Measurements from ENCODE around the gene EYS.
"Not testable (repeated sequence)": the region's sequence is repeated elsewhere in the genome, so short reads cannot be mapped to it uniquely, and the experiment has no call there.

EYS gene

DNA sequence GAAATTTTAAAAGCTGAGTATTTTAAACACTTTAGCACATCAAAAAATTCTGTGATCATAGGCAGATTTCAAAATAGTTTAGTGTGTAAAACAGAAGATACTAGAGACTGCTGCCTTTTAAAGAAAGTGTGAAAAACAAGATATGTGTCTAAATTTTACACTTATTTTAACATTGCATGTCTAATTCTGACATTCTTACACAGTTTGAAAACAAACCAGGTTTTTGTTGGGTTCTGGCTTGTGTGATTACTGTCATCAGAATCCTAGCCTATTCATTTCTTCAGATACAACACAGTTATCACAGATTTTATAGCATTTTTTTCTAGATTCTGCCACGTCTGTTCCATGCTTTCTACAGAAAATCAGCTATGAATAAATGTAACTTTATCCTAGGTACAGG lies 257.1 kb downstream of the EYS start:
- FAIRE-seq: no peak

DNA sequence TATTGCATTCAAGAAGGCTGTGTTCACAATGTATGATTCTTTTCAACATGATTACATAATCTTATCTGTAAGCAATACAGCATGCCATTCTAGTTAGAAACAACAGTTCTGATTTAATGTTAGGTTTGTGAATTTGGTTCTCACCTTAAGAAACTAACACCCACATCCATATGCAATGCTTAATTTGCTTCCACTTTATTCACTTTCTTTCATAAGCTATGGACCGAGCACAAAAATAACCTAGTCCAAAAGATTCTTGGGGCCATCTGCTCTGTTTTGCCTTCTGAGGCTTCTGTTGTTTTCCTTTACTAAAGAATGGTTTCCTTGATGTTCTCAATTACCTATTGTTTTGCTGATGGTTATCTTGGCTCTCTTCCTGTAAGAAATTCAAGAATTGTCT lies 258.2 kb downstream of the EYS start:
- FAIRE-seq: no peak

DNA sequence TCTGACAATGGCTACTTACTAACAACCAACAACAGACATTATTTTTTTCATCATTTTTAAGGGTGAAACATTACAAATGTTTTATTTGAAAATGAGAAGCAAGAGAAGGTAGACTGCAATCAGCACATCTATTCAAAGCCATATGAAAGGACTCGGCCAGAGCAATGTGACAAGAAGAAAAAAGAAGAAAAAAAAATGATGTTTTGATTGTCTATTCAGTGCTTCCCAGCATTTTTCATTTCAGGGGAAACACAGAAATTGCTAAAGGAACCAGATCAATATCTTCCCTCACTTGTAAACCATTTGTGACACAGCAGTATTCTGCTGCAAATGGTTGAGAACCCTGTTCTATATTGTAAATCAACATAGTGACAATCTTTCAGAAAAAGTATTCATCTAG lies 270.7 kb downstream of the EYS start:
- no peak for FAIRE-seq

DNA sequence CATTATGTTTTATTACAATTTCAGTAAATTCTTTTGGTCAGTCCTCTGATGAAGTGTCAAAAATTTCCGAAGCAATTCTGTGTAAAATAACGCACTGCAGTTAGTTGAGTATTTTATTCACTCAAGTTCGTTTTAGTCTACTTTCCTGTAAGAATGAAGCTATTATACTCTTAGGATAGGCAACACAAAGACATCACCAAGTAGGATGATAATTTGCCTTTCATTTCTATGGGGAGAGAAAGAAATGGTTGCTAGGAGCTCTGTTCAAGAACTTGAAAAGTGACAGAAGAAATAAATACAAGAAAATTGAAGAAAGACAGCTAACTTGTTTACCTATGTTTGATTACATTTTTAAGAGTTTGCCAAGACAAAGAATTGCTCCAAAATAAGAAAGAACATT lies 290.4 kb downstream of the EYS start:
- no peak for FAIRE-seq

DNA sequence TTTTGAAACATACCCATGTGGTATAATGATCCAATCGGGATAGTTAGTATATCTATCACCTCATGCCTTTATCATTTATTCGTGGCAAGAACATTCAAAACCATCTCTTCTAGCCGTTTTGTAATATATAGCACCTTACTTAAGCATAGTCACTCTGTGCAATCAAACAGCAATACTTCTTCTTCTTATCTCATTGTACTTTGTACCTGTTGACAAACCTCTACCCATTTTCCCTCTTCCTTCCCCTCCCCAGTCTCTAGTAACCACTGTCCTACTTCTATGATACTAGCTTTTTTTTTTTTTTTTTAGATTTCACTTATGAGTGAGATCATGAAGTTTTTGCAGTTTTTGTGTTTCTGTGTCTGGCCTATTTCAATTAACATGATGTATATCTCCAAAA lies 296.7 kb downstream of the EYS start:
- no peak for FAIRE-seq

DNA sequence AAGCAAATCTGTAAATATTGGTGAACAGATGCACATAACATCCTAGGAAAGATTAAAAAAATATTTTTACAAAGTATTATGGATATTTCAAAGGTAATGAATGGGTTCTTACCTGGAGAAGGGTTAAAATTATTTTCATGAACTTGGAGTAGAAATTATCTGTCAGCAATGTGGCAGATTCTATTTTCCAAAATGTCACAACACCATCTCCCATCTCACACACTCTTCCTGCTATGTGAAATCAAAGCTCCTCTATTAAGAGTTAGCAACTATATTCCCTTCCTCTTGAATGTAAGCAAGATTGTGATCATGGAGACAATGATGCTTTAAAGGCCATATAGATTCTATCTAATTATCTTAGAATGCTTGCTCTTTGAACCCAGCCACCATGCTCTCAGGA lies 304.5 kb downstream of the EYS start:
- no peak for FAIRE-seq

DNA sequence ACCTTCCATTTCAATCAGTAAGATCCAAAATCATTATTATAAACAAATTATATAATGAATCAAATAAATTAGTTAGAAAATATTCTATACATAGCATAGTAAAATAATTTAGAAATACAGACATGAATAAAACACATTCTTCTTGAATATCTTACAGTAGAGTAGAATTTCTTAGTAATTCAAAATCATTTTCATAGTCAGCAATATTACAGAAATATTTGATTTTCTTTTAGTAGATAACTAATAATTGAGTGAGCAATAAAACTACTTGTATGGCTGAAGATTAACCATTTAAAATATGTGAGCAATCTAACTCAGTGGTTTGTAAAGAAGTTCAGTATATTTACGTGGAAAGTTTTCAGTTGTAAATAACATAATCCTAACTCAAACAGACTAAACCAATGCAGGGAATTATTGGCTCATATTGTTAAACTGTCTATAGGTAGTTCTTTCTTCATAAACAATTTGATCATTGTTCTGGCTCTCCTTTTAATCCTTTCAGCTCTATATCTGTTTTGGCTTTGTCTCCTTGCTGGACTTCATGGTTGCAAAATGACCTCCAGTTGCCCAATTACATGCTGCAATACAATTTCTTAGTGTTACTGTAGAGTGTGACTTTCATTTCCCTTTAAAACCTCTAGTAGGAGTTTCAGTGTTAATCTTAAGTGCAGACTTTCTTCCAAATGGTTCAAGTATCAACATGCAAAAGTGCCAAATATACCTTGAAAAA lies 307.5 kb downstream of the EYS start:
- no peak for FAIRE-seq

DNA sequence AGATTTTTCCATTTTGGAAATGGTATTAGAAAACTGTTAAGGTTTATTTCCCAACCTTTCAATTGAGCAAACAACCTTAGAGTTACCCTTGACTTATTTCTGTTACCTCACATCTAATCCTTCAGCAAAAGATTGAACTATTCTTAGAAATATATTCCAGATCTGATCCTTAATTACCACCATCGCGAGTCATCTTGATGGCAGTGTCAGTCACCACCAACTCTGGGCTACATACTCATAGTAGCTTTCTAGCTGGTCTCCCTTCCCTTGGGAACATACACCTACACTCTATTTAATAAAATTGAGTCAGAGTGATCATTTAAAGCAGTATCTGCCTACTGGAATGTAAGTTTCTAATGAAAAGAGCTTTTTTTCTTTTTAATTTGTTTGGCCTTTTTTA lies 308.2 kb downstream of the EYS start:
- FAIRE-seq: no peak

DNA sequence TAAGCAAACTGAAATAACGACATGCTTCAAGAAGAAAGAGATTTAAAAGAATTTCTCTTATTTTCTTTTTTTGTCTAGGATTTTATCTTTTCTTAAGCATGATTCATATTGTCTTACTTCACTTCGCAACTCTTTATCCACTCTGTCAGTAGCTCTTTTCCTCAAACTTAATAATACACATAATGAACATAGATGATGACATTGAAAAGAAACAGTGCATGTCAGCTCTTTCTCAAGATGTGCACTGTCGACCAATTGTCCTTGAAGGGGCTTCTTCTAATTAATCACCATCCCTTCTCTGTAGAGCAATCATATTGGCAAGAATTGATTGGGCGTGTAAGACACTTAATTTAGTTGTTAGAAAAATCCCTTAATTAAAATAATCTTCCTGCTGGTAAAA lies 356.5 kb downstream of the EYS start:
- no peak for FAIRE-seq

DNA sequence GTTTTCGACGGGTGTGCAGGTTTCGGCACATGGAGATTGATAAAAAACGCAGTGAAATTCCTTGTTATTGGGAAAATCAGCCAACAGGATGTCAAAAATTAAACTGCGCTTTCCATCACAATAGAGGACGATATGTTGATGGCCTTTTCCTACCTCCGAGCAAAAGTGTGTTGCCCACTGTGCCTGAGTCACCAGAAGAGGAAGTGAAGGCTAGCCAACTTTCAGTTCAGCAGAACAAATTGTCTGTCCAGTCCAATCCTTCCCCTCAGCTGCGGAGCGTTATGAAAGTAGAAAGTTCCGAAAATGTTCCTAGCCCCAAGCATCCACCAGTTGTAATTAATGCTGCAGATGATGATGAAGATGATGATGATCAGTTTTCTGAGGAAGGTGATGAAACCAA lies 404.4 kb downstream of the EYS start:
- not testable (repeated sequence) for FAIRE-seq

DNA sequence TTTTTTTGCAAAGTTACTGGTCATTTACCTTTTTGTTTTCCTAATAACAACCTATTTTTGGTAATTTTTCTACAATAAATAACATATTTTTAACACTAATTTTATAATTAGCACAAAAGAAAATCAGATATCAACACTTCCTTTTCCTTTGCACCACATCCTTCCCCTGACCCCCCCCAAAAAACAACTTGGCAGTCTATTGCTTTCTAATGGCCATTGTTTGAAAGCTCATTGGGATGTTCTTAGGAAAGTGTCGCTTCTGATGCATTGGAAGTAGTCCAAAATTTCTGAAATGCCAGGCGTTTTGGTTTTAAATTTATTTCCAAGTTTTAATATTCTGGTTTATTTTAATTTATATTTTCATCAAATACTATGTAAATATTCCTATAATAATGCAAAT lies 407.8 kb downstream of the EYS start:
- no peak for FAIRE-seq

DNA sequence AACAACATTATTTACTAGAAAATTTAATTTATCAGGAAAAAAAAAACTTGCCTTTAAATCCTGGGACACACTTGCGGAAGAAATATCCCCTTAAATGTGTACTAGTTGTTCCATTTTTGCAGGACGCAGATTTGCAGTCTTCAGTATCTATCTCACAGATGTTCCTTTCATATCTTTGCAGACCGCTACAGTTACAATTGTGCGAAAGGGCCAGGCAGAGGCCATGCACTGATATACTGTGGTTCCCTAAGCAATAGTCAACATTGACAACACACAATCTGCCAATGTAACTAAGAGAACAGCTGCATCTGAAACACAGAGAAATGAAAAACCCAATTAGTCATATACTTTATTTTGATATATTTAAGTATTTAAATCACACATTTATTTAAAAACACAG lies 411.2 kb downstream of the EYS start:
- no peak for FAIRE-seq

DNA sequence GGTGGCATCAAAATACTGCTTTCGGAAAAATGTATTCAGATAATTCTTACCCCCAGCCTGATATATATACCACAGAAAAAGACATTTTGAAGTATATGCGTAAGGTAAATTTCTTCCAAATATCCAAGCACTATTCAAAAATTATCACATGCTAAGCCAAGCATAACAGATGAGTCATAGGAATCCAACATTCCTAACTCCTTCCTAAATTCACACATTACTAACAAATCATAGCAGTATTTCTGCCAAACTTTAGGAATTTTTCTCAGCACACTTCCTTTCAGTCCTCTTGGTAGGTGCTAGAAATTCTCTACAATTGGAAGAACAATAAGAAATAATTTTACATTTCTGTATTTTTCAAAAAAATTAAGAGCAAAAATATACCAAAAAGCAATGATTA lies 417.5 kb downstream of the EYS start:
- no peak for FAIRE-seq

DNA sequence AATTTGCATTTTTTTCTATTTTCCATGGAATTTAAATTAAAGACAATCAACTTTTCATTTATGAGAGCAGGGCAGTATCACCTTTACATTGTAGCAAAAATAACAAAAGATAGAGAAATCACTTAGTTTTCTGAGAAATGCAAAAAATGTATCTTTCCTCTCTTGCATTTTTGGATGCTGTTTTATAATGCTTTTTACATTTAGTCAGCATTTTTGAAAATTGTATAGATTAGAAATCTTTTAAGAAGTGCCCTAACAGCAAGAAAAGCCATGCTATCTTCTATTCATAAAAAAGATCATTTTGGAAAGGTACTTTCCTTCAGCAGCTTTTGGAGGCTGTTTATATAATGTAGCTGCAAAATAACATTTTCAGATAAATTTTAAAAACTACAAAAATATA lies 421.8 kb downstream of the EYS start:
- FAIRE-seq: no peak

DNA sequence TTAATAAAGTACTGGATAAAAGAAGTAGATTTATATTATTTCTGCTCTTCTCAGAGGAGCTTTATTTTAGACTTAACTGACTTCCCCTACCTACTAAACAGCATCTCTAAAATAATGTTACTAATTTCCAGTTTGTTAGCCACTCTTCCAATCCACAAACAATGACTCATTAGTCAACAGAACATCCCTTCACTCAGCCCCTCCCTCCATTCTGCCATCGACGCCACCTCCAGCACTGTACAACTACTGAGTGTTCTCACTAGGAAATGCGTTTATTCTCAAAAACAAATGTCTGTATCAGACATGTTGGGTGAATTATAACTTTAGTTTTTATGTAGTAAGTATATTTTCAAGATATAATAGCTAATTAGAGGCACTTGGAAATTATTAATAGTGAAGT lies 427.0 kb downstream of the EYS start:
- FAIRE-seq: no peak

DNA sequence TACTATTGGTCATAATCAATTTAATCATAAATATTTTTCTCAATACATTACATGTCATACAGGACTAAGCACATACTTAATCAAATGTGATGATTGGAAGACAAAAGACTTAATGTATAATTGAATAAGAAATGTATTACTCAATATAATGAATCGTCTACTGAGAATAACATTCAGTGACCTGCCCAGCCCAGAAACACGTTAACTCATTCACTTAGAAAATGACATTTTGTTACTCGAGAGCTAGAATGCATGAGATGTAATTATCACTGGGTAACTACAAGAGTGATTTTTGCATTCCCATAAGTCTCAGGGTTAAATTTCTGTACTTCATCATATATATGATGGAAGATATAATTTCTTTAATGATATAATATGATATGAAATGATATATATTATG lies 444.8 kb downstream of the EYS start:
- FAIRE-seq: no peak

DNA sequence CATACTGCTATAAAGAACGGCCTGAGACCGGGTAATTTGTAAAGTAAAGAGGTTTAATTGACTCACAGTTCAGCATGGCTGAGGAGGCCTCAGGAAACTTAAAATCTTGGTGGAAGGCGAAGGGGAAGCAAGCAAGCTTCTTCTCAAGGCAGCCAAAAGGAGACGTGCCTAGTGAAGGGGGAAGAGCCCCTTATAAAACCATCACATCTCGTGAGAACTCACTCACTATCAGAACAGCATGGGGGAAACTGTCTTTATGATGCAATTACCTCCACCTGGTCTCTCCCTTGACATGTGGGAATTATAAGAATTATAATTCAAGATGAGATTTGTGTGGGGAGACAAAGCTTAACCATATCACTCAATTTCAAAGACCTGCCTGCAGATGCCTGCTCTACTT lies 447.0 kb downstream of the EYS start:
- no peak for FAIRE-seq

DNA sequence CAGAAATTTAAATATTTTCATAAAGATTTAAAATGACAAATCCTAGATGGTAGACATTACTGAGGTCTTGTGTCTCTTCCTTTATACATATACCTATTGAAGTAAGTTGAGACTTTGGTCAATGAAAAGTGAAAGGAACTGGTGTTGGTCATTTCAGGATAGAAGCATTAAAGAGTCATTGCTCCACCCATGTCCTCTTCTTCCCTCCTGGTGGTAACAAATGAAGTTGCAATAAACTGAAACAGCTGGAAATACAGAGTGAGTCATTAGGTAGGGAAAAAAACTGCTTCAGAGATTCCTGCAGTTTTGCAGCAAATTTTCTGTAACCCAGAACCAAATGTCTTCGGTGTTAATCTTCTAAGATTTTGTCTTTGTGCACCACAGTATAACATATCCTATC lies 448.0 kb downstream of the EYS start:
- no peak for FAIRE-seq

DNA sequence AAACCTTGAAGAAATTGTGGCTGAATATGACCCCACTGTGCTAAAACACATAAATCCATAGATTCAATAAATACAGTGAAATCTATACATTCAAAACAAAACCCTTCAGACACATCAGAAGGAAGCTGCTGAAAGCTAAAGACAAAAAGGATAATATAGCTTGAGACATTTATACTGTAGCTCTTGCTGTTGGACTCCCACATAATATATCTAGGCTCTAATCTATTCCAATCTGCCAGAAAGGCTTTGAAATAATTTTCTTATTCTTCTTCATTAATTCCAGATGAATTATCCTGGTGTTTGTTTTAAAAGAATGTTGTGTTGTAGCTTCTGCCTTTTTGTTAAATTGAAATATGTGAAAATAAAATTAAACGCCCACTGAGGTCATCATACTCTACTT lies 454.0 kb downstream of the EYS start:
- FAIRE-seq: no peak

DNA sequence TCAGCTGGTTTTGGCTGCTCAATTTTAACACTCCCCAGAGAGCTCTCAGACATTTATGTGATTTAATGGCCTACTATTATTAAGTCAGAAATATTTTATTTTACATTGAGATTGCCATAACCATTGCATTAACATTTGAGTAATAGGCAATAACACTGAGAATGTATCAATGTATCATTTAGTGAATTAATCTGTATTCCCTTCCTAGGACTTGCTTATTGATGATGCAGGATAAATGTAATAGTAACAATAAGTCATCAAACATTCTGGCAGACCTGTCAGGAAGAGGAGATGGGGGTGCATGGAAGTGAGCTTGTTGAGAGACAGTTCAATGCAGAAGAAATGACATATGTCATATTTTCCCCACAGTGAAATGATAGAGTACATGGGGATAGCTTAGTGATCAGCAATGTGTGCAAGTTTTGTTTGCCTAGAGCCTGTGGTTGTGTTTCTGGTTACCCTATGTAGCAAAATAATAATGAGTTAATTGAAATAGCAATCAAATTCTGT lies 458.9 kb downstream of the EYS start:
- FAIRE-seq: no peak

DNA sequence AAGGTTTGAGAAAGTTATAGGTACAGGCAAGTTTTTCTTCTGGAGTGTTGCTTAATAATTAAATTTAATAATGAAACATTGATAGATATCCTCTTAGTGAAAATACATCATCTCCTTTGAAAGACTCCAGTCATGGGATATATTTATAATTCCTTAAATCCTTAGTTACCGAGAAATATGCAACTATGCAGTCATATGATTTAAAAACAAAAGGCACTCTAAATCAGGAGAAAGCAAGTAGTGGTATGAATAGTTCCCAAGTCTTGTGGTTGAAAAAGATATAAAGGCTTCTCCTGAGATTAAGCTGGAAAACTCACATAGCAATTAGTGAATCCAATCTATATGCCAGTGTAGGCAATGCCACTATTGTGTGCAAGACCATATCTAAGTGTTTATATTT lies 475.4 kb downstream of the EYS start:
- no peak for FAIRE-seq

DNA sequence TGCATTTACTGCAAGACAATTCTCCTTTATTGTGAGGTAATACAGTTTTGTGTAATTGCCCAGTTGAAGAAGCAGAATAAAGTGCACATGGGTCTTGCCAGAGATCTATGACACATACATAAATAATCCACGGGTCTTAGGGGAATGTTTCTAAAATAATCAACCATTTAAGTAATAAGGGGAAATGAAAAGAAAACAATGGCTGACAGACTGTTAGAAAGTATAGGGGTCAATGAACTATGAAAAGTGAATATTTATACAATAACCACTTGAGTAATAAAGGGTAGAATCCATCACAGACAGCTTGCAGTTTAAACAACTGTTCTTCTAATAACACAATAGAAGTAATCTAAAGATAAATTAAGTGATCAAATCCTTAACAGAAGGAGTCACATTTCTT lies 477.2 kb downstream of the EYS start:
- FAIRE-seq: no peak

DNA sequence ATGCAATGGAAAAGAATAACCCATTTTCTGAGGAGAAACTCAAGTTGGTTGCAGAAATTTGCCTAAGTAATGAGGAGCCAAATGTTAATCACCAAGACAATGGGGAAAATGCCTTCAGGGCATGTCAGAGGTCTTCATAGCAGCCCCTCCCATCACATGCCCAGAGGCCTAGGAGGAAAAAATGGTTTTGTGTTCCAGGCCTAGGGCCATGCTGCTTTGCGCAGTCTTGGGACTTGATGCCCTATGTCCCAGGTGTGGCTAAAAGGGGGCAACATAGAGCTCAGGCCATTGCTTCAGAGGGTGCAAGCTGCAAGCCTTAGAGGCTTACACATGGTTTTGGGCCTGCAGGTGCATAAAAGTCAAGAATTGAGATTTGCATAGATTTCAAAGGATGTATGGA lies 485.9 kb downstream of the EYS start:
- no peak for FAIRE-seq

DNA sequence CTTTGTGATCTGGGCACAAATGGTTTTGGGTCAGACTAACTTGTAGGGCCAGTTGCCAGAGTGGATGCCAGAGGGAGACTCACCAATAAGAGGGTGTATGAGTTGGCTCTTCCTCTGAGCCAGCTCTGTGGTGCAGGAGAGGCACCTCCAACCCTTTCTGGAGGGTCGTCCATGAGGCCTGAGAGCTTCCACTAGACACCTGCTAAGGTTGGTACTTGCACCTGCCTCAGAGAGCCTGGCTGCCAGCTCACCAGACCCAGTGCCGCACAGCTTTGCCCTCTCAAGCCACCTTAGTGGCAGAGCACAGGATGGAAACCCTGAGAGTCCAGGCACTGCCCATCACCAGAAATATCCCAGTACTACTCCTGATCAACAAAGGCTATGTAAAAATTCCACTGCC lies 504.3 kb downstream of the EYS start:
- no peak for FAIRE-seq

DNA sequence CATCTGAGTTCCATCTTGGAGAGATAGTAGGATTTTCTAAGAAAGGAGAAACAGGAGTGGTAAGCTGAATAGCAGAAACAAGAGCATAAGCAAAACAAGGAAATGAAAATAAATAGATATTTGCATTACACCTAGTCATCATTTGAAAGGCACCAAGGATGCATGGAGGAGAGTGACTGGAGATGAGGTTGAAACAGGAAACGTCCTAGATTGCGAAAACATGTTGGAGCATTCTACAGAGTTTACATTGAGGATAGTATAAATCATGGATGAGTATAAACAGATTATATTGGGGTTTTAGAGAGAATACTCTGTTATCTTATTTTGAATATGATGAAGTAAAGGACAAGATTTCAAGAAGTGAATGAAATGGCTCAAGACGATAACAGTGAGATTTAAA lies 507.3 kb downstream of the EYS start:
- FAIRE-seq: no peak
